ENCODE measurements around the gene RIPK4. TPM values are rescaled to one million over a fixed set of nuclear protein-coding genes. Genes with fewer than 3 reads are reported as not detected.

Gene RIPK4
- polyA plus RNA-seq, 3 donors: 0.05 to 0.09 TPM; not detected in 1

GRCh38 chr21:41765973-41766882 lies 624 bp downstream of the RIPK4 start:
- Histone ChIP-seq H3K4me2 (replicated peaks; ENCODE audit: extremely low read depth, low read length, poor library complexity, severe bottlenecking) (peak overlapping the region; percentile 51), H3K79me2 (ENCODE audit: insufficient read depth, low read length) (no peaks in the 10 kb centered on the region), H3K4me3 (replicated peaks in 1 of 3; ENCODE audit: low read depth in 2 of 3, low read length in 3 of 3) (peak overlapping the region in 1 of 3 experiments; percentile 45), H2AFZ (ENCODE audit: insufficient read depth, low read depth, low read length, poor library complexity, severe bottlenecking) (peak overlapping the region; percentile 56), H3K4me1 (ENCODE audit: control insufficient read depth in 1 of 2, insufficient read depth in 2 of 2, low read length in 2 of 2) (peaks cover 55 to 62% of the 10 kb centered on the region in 2 donors), H4K20me1 (ENCODE audit: insufficient read depth, low read length) (no peaks in the 10 kb centered on the region), H3K9me3 (replicated peaks in 1 of 2; ENCODE audit: control insufficient read depth in 1 of 2, insufficient read depth in 1 of 2, low read length in 2 of 2) (peaks cover 0 to 14% of the 10 kb centered on the region in 2 donors), H3K9ac (ENCODE audit: insufficient read depth, low read length, poor library complexity, severe bottlenecking) (no peak overlapping the region), H3K27ac (ENCODE audit: low read depth in 1 of 2, low read length in 2 of 2) (no peak overlapping the region), H3K27me3 (ENCODE audit: control insufficient read depth in 2 of 2, insufficient read depth in 2 of 2, low read length in 2 of 2) (peaks cover 55 to 81% of the 10 kb centered on the region in 2 donors), H3K36me3 (replicated peaks in 1 of 2; ENCODE audit: control insufficient read depth in 1 of 2, insufficient read depth in 2 of 2, low read length in 2 of 2) (no peaks in the 10 kb centered on the region)
- Mint-ChIP-seq H3K27me3 (ENCODE audit: low read depth in 3 of 3) (peaks cover 68 to 85% (median 79%) of the 10 kb centered on the region in 3 donors), H3K36me3 (peaks cover 22 to 29% of the 10 kb centered on the region in 2 donors), H3K4me3 (peak overlapping the region in 1 of 2 donors; percentile 91), H3K9me3 (peaks cover 0 to 20% (median 13%) of the 10 kb centered on the region in 7 donors), H3K4me1 (peaks cover 49% of the 10 kb centered on the region), H3K27ac (no peak overlapping the region)
- no peak for DNase-seq
- intact Hi-C loops (cut with micrococcal nuclease): loop anchor here (5.0 to 10.0 kb wide), 2 partner anchors 39 to 91 kb away; no protein-coding TSS in a partner anchor
- 9% methylated on average over 84 of the region's 88 CpGs for WGBS (ENCODE audit: insufficient coverage)
- TF ChIP-seq CTCF (IDR thresholded peaks at IDR 0.05): no peak

GRCh38 chr21:41765420-41765821 lies 1.4 kb downstream of the RIPK4 start:
- H3K4me3 ChIP-seq (replicated peaks in 1 of 3; ENCODE audit: low read depth in 2 of 3, low read length in 3 of 3): no peak overlapping the region
- no peak for DNase-seq
- no peak for TF ChIP-seq CTCF (IDR thresholded peaks at IDR 0.05)
- Mint-ChIP-seq H3K9me3 (peaks cover 0 to 20% (median 13%) of the 10 kb centered on the region in 7 donors), H3K27ac (no peak overlapping the region), H3K36me3 (peaks cover 22 to 29% of the 10 kb centered on the region in 2 donors), H3K4me1 (peaks cover 57% of the 10 kb centered on the region), H3K4me3 (peak overlapping the region in 1 of 2 donors; percentile 83), H3K27me3 (ENCODE audit: low read depth in 3 of 3) (peaks cover 63 to 79% (median 77%) of the 10 kb centered on the region in 3 donors)
- H3K4me1 ChIP-seq (ENCODE audit: control insufficient read depth in 1 of 2, insufficient read depth in 2 of 2, low read length in 2 of 2): peaks cover 63 to 70% of the 10 kb centered on the region in 2 donors
- no peak overlapping the region for H3K9ac ChIP-seq (ENCODE audit: insufficient read depth, low read length, poor library complexity, severe bottlenecking)
- H2AFZ ChIP-seq (ENCODE audit: insufficient read depth, low read depth, low read length, poor library complexity, severe bottlenecking): no peak overlapping the region
- H3K9me3 ChIP-seq (replicated peaks in 1 of 2; ENCODE audit: control insufficient read depth in 1 of 2, insufficient read depth in 1 of 2, low read length in 2 of 2): peaks cover 0 to 14% of the 10 kb centered on the region in 2 donors
- intact Hi-C loops (cut with micrococcal nuclease): loop anchor here (5.0 to 10.0 kb wide), 2 partner anchors 38 to 91 kb away; no protein-coding TSS in a partner anchor
- 78% methylated on average over 9 of the region's 11 CpGs for WGBS (ENCODE audit: insufficient coverage)
- H3K4me2 ChIP-seq (replicated peaks; ENCODE audit: extremely low read depth, low read length, poor library complexity, severe bottlenecking): no peak overlapping the region
- no peaks in the 10 kb centered on the region for H4K20me1 ChIP-seq (ENCODE audit: insufficient read depth, low read length)
- no peaks in the 10 kb centered on the region for H3K79me2 ChIP-seq (ENCODE audit: insufficient read depth, low read length)
- no peak overlapping the region for H3K27ac ChIP-seq (ENCODE audit: low read depth in 1 of 2, low read length in 2 of 2)
- no peaks in the 10 kb centered on the region for H3K36me3 ChIP-seq (replicated peaks in 1 of 2; ENCODE audit: control insufficient read depth in 1 of 2, insufficient read depth in 2 of 2, low read length in 2 of 2)
- H3K27me3 ChIP-seq (ENCODE audit: control insufficient read depth in 2 of 2, insufficient read depth in 2 of 2, low read length in 2 of 2): peaks cover 52 to 73% of the 10 kb centered on the region in 2 donors
